Stimulated activated CD4-positive, alpha-beta T cell treated with anti-CD3 and anti-CD28 coated beads, TNF-alpha, amount 100 ng/mL, for 48 hours (primary cell): ENCODE data around the gene TMEM138.
"Not testable (repeated sequence)": the region's sequence is repeated elsewhere in the genome, so short reads cannot be mapped to it uniquely, and the experiment has no call there.

Experiments
- DNase-seq, 3 donors: peaks; one replicate each; pipeline ENCODE4 v3.0.0-alpha.2; 2020; ENCODE audit warnings: low read depth in 3 of 3

The TMEM138 gene

GRCh38 chr11:61364012-61364675 is 2.0 kb downstream of the TMEM138 start:
- DNase-seq = no peak

DNA sequence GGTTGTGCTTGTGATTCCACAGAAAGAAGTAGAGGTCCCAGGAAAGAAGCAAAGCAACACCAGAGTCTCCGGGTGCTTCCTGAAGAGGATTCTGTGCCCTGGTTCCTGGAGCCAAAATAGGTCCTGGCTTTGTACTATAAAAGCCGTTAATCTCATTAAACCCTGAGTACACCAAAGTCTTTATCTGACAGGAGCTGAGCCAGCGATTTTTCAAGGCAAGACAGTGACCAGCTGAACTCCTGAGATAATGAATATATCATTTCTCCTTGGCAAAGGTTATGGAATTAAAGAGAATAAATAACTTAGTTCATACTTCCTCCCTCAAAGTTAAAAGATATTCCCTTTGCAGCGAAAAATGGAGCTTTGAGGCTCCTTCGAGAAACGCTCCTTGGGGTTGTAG is 5.2 kb downstream of the TMEM138 start:
- no peak for DNase-seq

DNA sequence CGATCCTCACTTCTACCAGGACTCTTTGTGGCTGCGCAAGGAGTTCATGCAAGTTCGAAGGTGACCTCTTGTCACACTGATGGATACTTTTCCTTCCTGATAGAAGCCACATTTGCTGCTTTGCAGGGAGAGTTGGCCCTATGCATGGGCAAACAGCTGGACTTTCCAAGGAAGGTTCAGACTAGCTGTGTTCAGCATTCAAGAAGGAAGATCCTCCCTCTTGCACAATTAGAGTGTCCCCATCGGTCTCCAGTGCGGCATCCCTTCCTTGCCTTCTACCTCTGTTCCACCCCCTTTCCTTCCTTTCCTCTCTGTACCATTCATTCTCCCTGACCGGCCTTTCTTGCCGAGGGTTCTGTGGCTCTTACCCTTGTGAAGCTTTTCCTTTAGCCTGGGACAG is 6.5 kb downstream of the TMEM138 start:
- DNase-seq = no peak

- no peak for DNase-seq
Measured at GRCh38 chr11:61369372-61370348, 7.5 kb downstream of the TMEM138 start.

- no peak for DNase-seq
Measured at GRCh38 chr11:61370349-61371005, 8.3 kb downstream of the TMEM138 start.

GRCh38 chr11:61372659-61373420 is 10.7 kb downstream of the TMEM138 start:
- DNase-seq = no peak

- no peak for DNase-seq
Measured at GRCh38 chr11:61375761-61376108, 13.6 kb downstream of the TMEM138 start.

DNA sequence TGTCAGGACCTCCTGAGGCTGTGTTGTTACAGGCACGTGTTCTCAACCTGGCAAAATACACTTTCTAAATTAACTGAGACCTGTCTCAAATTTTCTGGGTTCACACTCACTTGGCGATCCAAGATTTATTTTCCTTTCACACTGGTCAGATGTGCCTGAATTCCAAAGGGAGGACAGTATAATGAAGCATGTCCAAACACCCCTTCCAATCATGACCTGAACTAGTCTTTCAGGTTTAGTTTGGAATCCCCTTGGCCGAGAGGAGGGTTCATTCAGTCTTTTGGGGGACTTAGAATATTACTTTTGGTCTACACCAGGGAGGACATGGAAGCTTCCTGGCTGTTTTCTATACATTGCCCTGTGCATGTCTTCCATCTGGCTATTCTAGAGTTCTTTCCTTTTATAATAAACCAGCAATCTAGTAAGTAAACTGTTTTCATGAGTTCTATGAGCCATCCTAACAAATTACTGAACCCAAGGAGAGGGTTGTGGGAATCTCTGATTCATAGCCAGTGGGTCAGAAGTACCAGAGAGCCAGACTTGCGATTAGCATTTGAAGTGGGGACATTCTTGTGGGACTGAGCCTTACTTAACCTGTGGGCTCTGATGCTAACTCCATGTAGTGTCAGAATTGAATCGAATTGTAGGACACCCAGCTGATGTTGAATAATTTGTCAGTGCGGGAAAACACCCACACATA is 15.4 kb downstream of the TMEM138 start:
- DNase-seq = no peak

GRCh38 chr11:61378713-61379313 is 16.6 kb downstream of the TMEM138 start:
- DNase-seq = no peak

DNA sequence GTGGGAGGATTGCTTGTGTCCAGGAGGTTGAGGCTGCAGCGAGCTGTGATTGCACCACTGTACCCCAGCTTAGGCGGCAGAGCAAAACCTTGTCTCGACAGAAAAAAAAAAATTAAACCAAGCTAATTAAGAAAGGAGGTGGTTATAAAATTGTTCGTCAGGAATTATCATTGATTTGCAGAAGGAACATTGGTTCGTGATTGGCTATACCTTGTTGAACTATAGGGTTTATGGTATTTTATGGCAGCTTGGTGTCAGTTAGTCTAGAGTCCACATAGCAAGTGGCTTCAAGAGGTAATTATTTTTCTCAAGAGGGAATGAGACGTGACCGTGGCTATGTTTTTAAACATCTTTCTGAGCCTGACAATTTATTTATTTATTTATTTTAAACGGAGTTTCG is 18.7 kb downstream of the TMEM138 start:
- DNase-seq = no peak

- DNase-seq = not testable (repeated sequence)
Measured at GRCh38 chr11:61383859-61384258, 21.7 kb downstream of the TMEM138 start.

- no peak for DNase-seq
Measured at GRCh38 chr11:61384271-61385242, 22.4 kb downstream of the TMEM138 start.

DNA sequence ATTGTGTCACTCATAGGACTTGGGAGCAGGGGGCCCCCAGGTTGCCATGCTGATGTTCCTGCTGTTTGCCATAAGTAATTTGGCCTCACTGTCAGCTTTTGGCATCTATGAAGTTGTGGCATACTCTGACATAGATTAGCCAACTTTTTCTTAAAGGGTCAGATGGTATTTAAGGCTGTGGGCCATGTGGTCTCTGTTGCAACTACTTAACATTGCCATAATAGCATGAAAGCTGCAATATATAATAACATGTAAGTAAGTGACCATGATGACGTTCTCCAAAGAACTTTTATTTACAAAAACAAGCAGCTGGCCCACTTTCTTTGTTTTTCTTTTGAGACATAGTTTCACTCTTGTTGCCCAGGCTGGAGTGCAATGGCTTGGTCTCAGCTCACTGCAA is 28.0 kb downstream of the TMEM138 start:
- DNase-seq = no peak

- no peak for DNase-seq
Measured at GRCh38 chr11:61392981-61393595, 30.9 kb downstream of the TMEM138 start.

DNA sequence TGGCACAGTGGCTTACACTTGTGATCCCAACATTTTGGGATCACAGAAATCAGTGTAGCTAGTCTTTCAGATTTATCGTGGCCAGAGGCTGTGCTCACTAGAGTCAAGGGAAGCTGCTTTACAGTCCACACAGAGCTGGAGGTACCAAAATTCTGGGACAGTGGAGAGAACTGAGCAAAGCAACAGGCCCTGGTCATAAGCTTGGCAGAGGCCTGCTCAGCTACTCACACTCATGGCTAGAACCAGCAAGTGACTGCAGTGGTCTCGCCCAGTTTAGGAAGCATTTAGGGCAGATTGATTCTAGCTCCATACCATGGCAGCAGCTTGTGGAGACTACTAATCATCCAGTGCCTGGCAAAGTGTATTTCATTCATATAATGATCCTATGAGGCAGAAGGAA is 39.0 kb downstream of the TMEM138 start:
- no peak for DNase-seq

GRCh38 chr11:61401573-61401972 is 39.4 kb downstream of the TMEM138 start:
- DNase-seq = no peak

- no peak for DNase-seq
Measured at GRCh38 chr11:61403658-61404057, 41.5 kb downstream of the TMEM138 start.

- DNase-seq = no peak
Measured at GRCh38 chr11:61404103-61404502, 41.9 kb downstream of the TMEM138 start.

GRCh38 chr11:61404641-61405040 is 42.5 kb downstream of the TMEM138 start:
- DNase-seq = no peak
